Stomach (tissue), 4 donors: ENCODE data around the gene PMM2.

Experiments
- CTCF ChIP-seq, 7 experiments: fragments of 450-650 bp in 4 of 7; fragments of 200-600 bp in 3 of 7; sonication (generic) in 3 of 7; IDR thresholded peaks; one replicate each; pipeline ENCODE4 v1.5.1; 2016 to 2019; ENCODE audit warnings: antibody characterized with exemption in 7 of 7, control low read depth in 2 of 7, mild to moderate bottlenecking in 1 of 7
- EP300 ChIP-seq: sonication (generic); formaldehyde crosslinking; IDR thresholded peaks from one replicate; pipeline ENCODE4 v1.6.1; 2017; ENCODE audit warnings: antibody characterized with exemption
- POLR2A ChIP-seq, 4 donors: fragments of 450-650 bp; IDR thresholded peaks; one replicate each; pipeline ENCODE4 v1.6.1; 2016; ENCODE audit warnings: antibody characterized with exemption in 4 of 4, control low read depth in 2 of 4, mild to moderate bottlenecking in 1 of 4, moderate library complexity in 1 of 4

GRCh38 chr16:8877894-8878522 is 80.4 kb downstream of the PMM2 start:
- no peak for TF ChIP-seq CTCF (IDR thresholded peaks at IDR 0.05)
- no peak for TF ChIP-seq POLR2A (IDR thresholded peaks at IDR 0.05)
- TF ChIP-seq EP300, result no peak
